GM12864 (cell line): Measurements from ENCODE around the gene EEF1AKMT3.

ENCODE experiments used
- DNase-seq: peaks from one replicate; pipeline ENCODE4 v3.0.0-alpha.2; 2011; ENCODE audit warnings: low read depth
- H3K4me3 ChIP-seq: 2 replicates; pipeline ENCODE4 v1.5.1; 2011; ENCODE audit warnings: mild to moderate bottlenecking, low read depth, low read length, control low read depth
- CTCF ChIP-seq: IDR thresholded peaks from 2 replicates; pipeline ENCODE4 v1.5.1; 2011; ENCODE audit warnings: low read depth, mild to moderate bottlenecking, moderate library complexity, low read length, control low read depth, inconsistent platforms; ENCODE audit errors: missing control alignments

Gene EEF1AKMT3

DNA sequence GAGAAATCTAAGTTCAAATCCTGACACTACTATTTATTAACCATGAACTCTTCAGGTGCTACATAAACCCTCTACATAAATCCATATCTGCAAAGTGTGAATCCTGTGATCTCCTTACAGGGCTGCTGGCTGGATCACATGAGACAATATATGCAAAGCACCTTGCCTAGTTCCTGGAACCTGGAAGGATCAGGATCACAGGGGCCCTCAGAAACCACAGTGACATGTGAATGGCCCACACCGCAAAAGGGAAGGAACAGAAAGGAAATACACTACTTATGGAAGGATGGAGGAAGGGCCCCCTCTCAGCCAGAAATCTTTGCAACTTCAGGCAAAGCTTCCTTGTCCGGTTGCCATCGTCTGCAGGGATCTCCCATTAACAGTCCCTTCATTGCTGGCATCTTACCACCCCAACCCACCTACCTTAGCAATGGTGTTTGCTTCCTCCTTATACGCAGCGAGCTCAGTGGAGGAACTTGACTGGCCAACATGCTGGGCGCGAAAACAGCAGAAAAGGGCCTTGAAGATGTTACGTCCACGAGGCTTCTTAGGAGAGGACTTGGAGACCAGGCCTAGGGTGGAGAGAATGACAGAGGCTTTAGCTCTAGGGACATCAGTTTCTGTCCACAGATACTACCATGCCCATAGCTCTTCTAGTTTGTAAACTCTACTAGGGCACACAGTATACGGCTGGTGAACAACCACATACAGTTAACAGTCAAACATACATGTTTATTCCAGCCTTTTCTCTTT, 56.8 kb downstream of the EEF1AKMT3 start:
- no peak for TF ChIP-seq CTCF
- no peak overlapping the region for H3K4me3 ChIP-seq
- DNase-seq = no peak

- no peak overlapping the region for H3K4me3 ChIP-seq
Observed at GRCh38 chr12:57830393-57830792, 58.0 kb downstream of the EEF1AKMT3 start.

More at GRCh38 chr12:57830393-57830792, 58.0 kb downstream of the EEF1AKMT3 start:
- no peak for TF ChIP-seq CTCF
- no peak for DNase-seq
